BLaER1 (cell line): ENCODE data around the gene TXLNG.

Source experiments
- H3K27ac ChIP-seq: shearing (Covaris generic); formaldehyde crosslinking; 2 replicates; pipeline ENCODE4 v1.8.1; 2022
- H3K27me3 ChIP-seq: shearing (Covaris generic); formaldehyde crosslinking; 2 replicates; pipeline ENCODE4 v1.8.1; 2022
- H3K36me3 ChIP-seq: shearing (Covaris generic); formaldehyde crosslinking; 2 replicates; pipeline ENCODE4 v1.8.1; 2022
- H3K4me1 ChIP-seq: shearing (Covaris generic); formaldehyde crosslinking; 2 replicates; pipeline ENCODE4 v1.8.1; 2022
- H3K4me2 ChIP-seq: shearing (Covaris generic); formaldehyde crosslinking; 2 replicates; pipeline ENCODE4 v1.8.1; 2022
- H3K4me3 ChIP-seq: shearing (Covaris generic); formaldehyde crosslinking; 2 replicates; pipeline ENCODE4 v1.8.1; 2022
- H3K9ac ChIP-seq: shearing (Covaris generic); formaldehyde crosslinking; 2 replicates; pipeline ENCODE4 v1.8.1; 2022
- H3K9me3 ChIP-seq: shearing (Covaris generic); formaldehyde crosslinking; 2 replicates; pipeline ENCODE4 v1.8.1; 2022
- H4K20me1 ChIP-seq: shearing (Covaris generic); formaldehyde crosslinking; 2 replicates; pipeline ENCODE4 v1.8.1; 2022
- Cebpa-rat ChIP-seq: shearing (Covaris generic); IDR thresholded peaks from 2 replicates; pipeline ENCODE4 v1.8.1; 2022

Gene TXLNG

GRCh38 chrX:16870095-16870861 is 84.0 kb downstream of the TXLNG start, which contains the start of gene RBBP7:
RBBP7 (minus strand) TSS chrX:16870362; CDS start chrX:16870053, 309 bp downstream.
- Histone ChIP-seq H3K27me3 (peaks cover 48% of the 10 kb centered on the region), H3K9ac (peak within 1 kb of the TSS; percentile 81), H4K20me1 (peaks cover 44% of the 10 kb centered on the region), H3K4me2 (peak within 1 kb of the TSS; percentile 79), H3K4me1 (peaks cover 17% of the 10 kb centered on the region), H3K36me3 (peaks cover 19% of the 10 kb centered on the region; the same call in 1 of the 2 replicates), H3K4me3 (peak within 1 kb of the TSS; percentile 78), H3K27ac (peak within 1 kb of the TSS; percentile 88), H3K9me3 (peaks cover 15% of the 10 kb centered on the region; the same call in 1 of the 2 replicates)
- no peak for TF ChIP-seq Cebpa-rat

- peaks cover 48% of the 10 kb centered on the region for H3K27me3 ChIP-seq
- H3K4me3 ChIP-seq: peak overlapping the region; percentile 67
- H4K20me1 ChIP-seq: peaks cover 36% of the 10 kb centered on the region
- H3K4me1 ChIP-seq: peaks cover 17% of the 10 kb centered on the region
- H3K27ac ChIP-seq: peak overlapping the region; percentile 83
- peaks cover 12% of the 10 kb centered on the region; the same call in 1 of the 2 replicates for H3K36me3 ChIP-seq
- no peak for TF ChIP-seq Cebpa-rat
- peak overlapping the region; percentile 78 for H3K9ac ChIP-seq
- peaks cover 15% of the 10 kb centered on the region; the same call in 1 of the 2 replicates for H3K9me3 ChIP-seq
- H3K4me2 ChIP-seq: peak overlapping the region; percentile 79
Observed at GRCh38 chrX:16870862-16871815, 84.9 kb downstream of the TXLNG start.

GRCh38 chrX:16873106-16873505 is 86.8 kb downstream of the TXLNG start:
- H3K27ac ChIP-seq: no peak overlapping the region
- H3K4me1 ChIP-seq: peaks cover 11% of the 10 kb centered on the region
- TF ChIP-seq Cebpa-rat: no peak
- no peaks in the 10 kb centered on the region for H3K36me3 ChIP-seq
- peaks cover 15% of the 10 kb centered on the region; the same call in 1 of the 2 replicates for H3K9me3 ChIP-seq
- H3K9ac ChIP-seq: no peak overlapping the region
- H3K4me2 ChIP-seq: no peak overlapping the region
- peaks cover 48% of the 10 kb centered on the region for H3K27me3 ChIP-seq
- peaks cover 16% of the 10 kb centered on the region for H4K20me1 ChIP-seq
- no peak overlapping the region for H3K4me3 ChIP-seq

- peaks cover 1% of the 10 kb centered on the region; the same call in 1 of the 2 replicates for H4K20me1 ChIP-seq
- H3K9me3 ChIP-seq: peaks cover 15% of the 10 kb centered on the region; the same call in 1 of the 2 replicates
- no peak overlapping the region for H3K27ac ChIP-seq
- H3K4me1 ChIP-seq: peaks cover 8% of the 10 kb centered on the region
- H3K4me3 ChIP-seq: no peak overlapping the region
- H3K27me3 ChIP-seq: peaks cover 41% of the 10 kb centered on the region
- H3K9ac ChIP-seq: no peak overlapping the region
- H3K36me3 ChIP-seq: no peaks in the 10 kb centered on the region
- H3K4me2 ChIP-seq: no peak overlapping the region
- TF ChIP-seq Cebpa-rat: no peak
Observed at GRCh38 chrX:16874458-16875095, 88.3 kb downstream of the TXLNG start.

GRCh38 chrX:16876696-16877095 is 90.4 kb downstream of the TXLNG start:
- no peaks in the 10 kb centered on the region for H4K20me1 ChIP-seq
- H3K27ac ChIP-seq: no peak overlapping the region
- no peak overlapping the region for H3K9ac ChIP-seq
- H3K27me3 ChIP-seq: peaks cover 26% of the 10 kb centered on the region
- no peak overlapping the region for H3K4me3 ChIP-seq
- no peaks in the 10 kb centered on the region for H3K36me3 ChIP-seq
- H3K4me1 ChIP-seq: 0 out of 2 replicates have a peak, but pooled peaks cover under 1% of the 10 kb centered on the region
- no peaks in the 10 kb centered on the region for H3K9me3 ChIP-seq
- TF ChIP-seq Cebpa-rat: no peak
- no peak overlapping the region for H3K4me2 ChIP-seq

GRCh38 chrX:16882169-16882568 is 95.9 kb downstream of the TXLNG start:
- Histone ChIP-seq H3K4me2 (peak overlapping the region; percentile 77), H3K4me1 (peaks cover 6% of the 10 kb centered on the region), H3K27me3 (peaks cover 25% of the 10 kb centered on the region), H3K4me3 (peak overlapping the region; percentile 65), H4K20me1 (no peaks in the 10 kb centered on the region), H3K9ac (no peak overlapping the region; the same call in 1 of the 2 replicates), H3K27ac (no peak overlapping the region), H3K36me3 (no peaks in the 10 kb centered on the region), H3K9me3 (no peaks in the 10 kb centered on the region)
- no peak for TF ChIP-seq Cebpa-rat

GRCh38 chrX:16882702-16883486 is 96.6 kb downstream of the TXLNG start:
- peak overlapping the region; percentile 77 for H3K4me2 ChIP-seq
- H3K4me1 ChIP-seq: peaks cover 6% of the 10 kb centered on the region
- peak overlapping the region; percentile 47 for H3K27ac ChIP-seq
- no peaks in the 10 kb centered on the region for H3K36me3 ChIP-seq
- peak overlapping the region; percentile 52 for H3K9ac ChIP-seq
- no peaks in the 10 kb centered on the region for H3K9me3 ChIP-seq
- peak overlapping the region; percentile 65 for H3K4me3 ChIP-seq
- H4K20me1 ChIP-seq: no peaks in the 10 kb centered on the region
- TF ChIP-seq Cebpa-rat: no peak
- peaks cover 32% of the 10 kb centered on the region for H3K27me3 ChIP-seq

- no peaks in the 10 kb centered on the region for H3K9me3 ChIP-seq
- no peaks in the 10 kb centered on the region for H3K36me3 ChIP-seq
- H4K20me1 ChIP-seq: no peaks in the 10 kb centered on the region
- H3K9ac ChIP-seq: no peak overlapping the region
- no peak for TF ChIP-seq Cebpa-rat
- peaks cover 36% of the 10 kb centered on the region for H3K27me3 ChIP-seq
- H3K27ac ChIP-seq: no peak overlapping the region
- peaks cover 6% of the 10 kb centered on the region for H3K4me1 ChIP-seq
- H3K4me3 ChIP-seq: no peak overlapping the region
- H3K4me2 ChIP-seq: no peak overlapping the region
Observed at GRCh38 chrX:16883487-16883804, 97.2 kb downstream of the TXLNG start.

GRCh38 chrX:16885628-16886027 is 99.4 kb downstream of the TXLNG start:
- H3K36me3 ChIP-seq: no peaks in the 10 kb centered on the region
- H3K4me3 ChIP-seq: no peak overlapping the region
- no peaks in the 10 kb centered on the region for H4K20me1 ChIP-seq
- H3K9ac ChIP-seq: no peak overlapping the region
- H3K4me2 ChIP-seq: no peak overlapping the region
- no peak for TF ChIP-seq Cebpa-rat
- H3K27ac ChIP-seq: no peak overlapping the region
- H3K4me1 ChIP-seq: peaks cover 6% of the 10 kb centered on the region
- H3K27me3 ChIP-seq: peaks cover 38% of the 10 kb centered on the region
- H3K9me3 ChIP-seq: no peaks in the 10 kb centered on the region
